Stimulated activated CD8-positive, alpha-beta memory T cell treated with anti-CD3 and anti-CD28 coated beads, Interleukin-15, amount 100 ng/mL, for 4 hours (primary cell): ENCODE measurements around the gene SLC6A11.

ENCODE experiments used
- DNase-seq, 2 donors: peaks; one replicate each; pipeline ENCODE4 v3.0.0-alpha.2; 2020; ENCODE audit warnings: low read depth in 2 of 2

SLC6A11 gene

GRCh38 chr3:10954740-10955139 lies 138.7 kb downstream of the SLC6A11 start:
- no peak for DNase-seq

DNA sequence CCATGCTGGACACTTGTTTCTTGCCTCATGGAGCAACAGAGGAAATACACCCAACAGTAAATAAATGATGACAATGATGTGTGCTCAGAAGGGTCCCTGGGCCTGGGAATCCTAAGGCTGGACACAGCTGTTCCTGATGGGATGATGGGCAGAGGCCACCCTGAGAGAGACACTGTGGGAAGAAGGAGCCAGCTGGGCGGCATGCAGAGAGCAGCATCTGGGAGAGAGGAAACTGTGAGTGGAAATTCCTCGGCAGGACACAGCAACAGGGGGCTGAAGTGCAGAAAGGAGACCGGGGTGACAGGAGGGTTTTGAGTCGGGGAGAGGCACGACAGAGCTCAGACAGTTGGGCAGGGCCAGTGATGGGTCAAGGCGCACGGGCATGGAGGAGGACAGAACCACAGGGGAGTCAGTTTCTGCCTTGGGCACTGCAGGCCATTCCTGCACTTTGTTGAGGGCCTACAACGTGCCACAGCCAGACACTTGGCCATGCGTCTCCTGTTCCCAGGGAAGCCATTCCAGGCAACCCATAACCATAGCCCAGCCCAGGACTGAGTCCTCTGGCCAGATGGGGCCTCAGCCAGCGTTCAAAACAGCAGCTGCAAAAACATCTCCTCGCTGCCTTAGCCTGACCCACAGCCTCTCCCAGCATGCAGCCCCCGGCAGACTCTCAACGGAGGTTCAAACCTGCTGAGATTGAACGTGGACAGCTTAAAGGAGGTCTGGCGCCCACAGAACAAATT lies 139.9 kb downstream of the SLC6A11 start:
- DNase-seq = no peak

DNA sequence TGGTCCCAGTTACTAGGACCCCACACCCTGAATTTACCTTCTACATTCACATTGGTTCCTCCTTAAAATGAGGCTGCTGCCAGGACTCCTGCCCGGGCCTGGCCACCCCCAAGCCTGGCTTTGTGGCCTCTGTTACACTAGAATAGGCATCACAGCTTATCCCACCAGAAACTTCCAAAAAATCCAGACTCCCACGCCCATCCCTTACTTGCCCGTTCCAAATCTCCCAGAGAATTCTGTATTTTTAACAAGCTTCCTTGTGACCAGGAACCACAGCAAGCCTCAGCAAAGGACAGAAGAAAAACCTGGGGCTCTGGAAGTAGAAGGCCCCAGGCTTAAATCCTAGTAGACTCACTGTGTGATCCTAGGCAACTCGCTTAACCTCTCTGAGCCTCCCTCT lies 140.5 kb downstream of the SLC6A11 start:
- DNase-seq = no peak

- no peak for DNase-seq
Measured at GRCh38 chr3:10956986-10957385, 141.0 kb downstream of the SLC6A11 start.

DNA sequence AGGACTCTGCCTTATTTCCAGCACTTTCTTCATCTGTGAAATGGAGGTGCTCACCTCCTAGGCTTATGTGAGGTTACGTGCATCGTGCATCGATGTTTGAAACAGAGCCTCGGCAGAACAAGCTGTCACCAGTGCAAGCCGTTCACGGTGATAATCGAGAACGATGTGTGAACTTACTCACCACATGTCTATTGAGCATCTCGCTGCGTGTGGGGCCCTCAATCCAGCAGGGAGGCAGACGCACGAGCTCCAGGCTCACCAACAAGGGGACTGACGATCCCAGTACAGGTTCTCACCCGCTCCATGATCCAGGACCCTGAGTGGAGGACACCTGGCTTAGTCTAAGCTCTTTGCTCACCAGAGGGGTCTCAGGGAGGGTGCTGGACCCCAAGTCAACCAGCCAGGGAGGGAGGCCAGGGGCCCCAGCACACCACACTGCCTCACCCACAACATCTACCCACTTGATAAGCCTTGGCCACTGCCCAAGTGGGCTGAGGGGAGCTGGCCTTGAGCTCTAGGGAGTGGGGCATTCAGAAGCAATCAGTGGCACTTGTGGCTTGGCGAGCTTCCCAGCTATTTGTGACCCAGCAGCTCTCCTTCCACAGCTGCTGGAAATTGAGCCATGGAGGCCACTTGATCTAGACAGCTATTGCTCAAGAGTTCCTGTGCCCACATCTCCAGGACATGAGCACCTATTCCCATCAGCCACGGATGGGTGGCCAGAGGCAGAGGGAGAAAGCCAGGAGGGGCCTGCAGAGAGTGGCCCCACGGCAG lies 142.1 kb downstream of the SLC6A11 start:
- no peak for DNase-seq

GRCh38 chr3:10960255-10960654 lies 144.2 kb downstream of the SLC6A11 start:
- DNase-seq = no peak

DNA sequence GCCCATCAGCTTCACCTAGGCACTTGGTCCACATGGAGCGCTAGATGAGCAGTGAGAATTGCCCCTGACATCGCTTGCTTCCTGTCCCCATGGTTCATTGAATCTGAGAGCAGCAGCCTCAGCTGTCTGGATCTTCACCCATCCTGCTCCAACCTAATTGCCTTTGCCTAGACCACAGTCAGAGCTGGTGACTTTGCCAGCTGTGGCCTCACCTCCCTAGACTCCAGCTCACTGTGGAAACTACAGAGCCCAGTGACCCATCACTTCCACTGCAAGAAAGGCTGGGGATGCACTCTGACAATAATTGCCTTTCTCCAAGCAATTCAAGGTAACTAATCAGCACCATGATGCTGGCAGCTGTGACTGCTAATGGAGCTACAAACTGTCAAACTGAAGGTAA lies 145.9 kb downstream of the SLC6A11 start:
- DNase-seq = no peak

- DNase-seq = no peak
Measured at GRCh38 chr3:10962481-10963036, 146.5 kb downstream of the SLC6A11 start.

DNA sequence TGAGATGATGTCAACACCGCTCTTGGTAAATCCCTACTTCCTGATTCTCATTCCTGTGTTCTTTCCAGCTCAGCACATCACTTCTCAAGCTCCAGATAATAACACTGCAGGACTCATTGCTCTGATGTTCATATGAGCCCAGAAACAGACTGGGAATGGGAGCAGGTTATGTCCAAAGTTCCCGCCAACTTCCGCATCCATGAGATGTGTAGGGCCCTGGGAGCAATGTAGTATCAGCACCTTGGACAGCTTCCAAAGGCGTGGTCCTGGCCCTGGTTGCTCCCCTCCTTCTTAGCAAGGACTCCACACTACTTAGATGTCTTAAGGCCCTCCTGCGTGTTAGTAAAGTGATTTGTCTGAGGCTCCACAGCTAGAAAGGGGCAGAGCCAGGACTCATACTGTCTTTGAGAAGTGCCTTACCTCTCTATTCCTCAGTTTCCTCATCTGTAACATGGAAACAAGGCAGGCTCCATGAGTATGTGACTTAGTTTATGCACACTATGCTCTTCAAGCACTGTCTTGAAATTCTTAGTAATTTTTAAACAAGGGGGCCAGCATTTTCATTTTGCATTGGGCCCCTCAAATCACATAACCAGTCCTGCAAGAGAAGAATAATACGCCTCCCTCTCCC lies 148.6 kb downstream of the SLC6A11 start:
- no peak for DNase-seq

DNA sequence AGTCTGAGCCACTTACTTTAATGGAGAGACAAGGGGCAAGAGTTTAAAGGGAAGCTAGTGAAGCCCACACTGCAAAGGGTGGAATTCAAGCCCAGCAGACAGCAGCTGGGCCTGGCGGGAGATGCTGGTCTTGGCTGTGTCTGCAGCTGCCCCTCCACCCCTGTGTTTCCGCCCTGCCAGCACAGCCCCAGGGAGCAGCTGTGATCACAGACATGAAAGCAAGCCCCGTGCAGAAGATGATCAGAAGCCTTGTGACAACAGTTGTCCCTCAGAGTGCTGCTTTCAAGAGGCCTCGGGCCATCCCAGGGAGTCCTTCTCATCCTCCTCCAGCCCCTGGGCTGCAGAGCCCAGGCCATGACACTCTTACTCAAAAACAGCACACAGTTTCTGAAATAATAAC lies 152.4 kb downstream of the SLC6A11 start:
- no peak for DNase-seq

DNA sequence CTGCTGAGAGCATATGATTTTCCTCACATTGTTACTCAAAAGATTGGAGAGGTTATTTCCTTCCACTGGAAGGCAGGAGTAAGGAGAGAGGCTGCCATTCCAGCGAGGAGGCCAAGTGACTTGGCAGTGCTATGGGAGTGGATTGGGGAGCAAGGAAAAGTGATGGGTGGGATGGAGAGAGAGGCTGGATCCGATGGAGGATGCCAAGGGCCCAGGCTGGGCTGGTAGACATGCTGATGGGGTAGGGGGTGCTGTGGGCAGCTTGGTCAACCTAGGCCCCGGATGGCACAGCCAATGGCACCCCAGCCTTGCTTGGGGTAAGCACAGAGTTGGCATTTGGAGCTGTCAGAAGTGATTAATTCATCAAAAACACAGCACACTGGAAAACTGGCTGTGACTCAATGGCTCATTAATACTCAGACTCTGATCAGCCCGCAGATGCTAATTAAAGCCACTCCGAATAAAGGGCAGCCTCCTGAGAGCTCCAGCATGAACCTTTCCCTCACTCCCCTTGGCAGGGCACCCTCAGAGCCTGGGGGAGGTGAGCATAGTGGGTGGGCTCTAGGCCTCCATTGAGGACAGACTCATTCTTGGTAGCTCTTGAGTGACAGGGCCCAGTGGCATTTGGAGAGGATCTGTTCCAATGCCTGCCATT lies 154.4 kb downstream of the SLC6A11 start:
- no peak for DNase-seq

GRCh38 chr3:10972072-10972782 lies 156.2 kb downstream of the SLC6A11 start:
- no peak for DNase-seq

- DNase-seq = no peak
Measured at GRCh38 chr3:10973046-10973595, 157.1 kb downstream of the SLC6A11 start.

DNA sequence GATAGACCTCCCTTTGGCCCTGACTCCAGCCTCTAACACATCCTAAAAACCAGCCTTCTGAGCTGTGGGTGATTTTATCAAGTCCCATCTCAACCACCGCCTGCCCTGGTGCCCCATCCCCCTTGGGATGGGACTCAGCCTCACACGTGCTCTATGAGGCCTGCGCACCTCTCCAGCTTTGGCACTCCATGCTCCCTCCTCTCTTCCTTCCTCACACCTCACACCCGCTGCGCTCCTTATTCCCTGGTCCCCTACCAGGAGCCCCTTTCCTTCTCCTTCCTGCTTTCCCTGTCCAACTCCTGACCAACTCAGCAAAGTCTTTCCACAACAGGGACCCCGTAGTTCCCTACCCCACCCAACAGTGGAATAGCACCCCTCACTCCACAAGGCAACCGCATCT lies 158.1 kb downstream of the SLC6A11 start:
- DNase-seq = no peak

- DNase-seq = no peak
Measured at GRCh38 chr3:10974746-10975375, 158.8 kb downstream of the SLC6A11 start.

DNA sequence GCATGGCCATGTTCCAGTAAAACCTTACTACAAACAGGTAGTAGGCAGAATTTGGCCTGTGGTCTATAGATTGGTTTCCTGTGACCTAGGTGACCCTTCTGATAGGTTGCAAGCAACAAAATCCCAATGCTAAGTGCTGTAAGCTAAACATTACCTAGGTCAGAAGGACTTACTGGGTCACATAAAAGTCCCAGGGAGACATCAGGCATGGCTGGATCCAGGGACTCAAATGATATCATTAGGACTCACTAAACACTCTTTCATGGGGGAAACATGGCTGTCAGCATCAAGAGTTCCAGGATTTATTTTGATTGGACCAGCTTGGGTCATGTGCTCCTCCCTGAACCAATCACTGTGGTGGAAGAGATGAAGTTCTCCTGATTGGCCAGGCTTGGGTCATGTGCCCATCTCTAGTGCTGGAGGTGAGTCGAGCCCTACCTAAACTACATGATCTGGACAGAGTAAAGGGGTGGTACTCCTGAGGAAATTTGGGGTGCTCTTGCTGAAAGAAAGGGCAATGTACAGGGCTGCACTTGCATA lies 159.7 kb downstream of the SLC6A11 start:
- no peak for DNase-seq

GRCh38 chr3:10976770-10977169 lies 160.7 kb downstream of the SLC6A11 start:
- DNase-seq = no peak

- DNase-seq = no peak
Measured at GRCh38 chr3:10977892-10978510, 162.0 kb downstream of the SLC6A11 start.

DNA sequence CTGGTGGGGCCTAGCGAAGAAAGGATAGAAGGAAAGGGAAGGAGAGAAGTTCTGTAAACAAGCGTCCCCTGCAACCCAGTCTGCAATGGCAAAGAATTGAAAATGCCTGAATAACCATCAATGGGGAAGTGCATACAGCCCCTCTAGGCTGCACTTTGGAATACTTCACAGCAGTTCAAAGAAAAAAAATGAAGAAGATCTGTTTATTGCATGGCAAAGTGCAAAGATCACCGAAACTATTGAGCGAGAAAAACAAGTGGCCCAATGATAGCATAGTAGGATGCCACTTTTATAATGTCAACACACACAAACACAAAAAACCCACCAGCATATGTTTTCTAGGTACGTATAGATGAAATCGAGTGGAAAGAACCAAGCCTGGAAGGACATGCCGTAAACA lies 162.9 kb downstream of the SLC6A11 start:
- no peak for DNase-seq

- DNase-seq = no peak
Measured at GRCh38 chr3:10980312-10980711, 164.3 kb downstream of the SLC6A11 start.
